LoVo (cell line): Measurements from ENCODE around the gene GAA.

Experiments used
- DNase-seq: peaks from one replicate; pipeline ENCODE4 v3.0.0-alpha.2; 2016; ENCODE audit warnings: low spot score

GAA gene

DNA sequence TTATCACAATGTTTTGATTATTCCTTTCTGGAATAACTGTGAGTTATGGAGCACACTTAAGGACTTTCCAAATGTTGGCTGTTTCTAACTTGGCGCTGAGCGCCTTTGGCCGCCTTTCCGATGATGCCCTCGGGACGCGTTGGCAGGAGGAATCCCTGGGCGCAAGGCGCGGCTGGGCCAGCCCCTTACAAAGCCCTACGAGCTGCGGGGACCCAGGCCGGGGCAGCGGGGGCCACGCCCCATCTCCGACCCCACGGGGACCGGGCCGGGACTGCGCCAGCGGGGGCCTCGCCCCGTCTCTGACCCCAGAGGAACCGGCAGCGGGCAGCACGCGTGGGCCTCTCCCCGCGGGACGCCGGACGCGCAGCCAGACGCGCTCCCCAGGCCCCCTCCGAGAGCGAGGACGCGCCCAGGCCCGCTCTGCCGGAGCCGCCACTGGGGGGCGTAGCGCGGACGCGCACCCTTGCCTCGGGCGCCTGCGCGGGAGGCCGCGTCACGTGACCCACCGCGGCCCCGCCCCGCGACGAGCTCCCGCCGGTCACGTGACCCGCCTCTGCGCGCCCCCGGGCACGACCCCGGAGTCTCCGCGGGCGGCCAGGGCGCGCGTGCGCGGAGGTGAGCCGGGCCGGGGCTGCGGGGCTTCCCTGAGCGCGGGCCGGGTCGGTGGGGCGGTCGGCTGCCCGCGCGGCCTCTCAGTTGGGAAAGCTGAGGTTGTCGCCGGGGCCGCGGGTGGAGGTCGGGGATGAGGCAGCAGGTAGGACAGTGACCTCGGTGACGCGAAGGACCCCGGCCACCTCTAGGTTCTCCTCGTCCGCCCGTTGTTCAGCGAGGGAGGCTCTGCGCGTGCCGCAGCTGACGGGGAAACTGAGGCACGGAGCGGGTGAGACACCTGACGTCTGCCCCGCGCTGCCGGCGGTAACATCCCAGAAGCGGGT is at the start of gene GAA:
GAA (plus strand) TSS at position 571 of the 935 bp plus-strand sequence. CDS start 3,006 bp downstream, outside the sequence.
- peak; percentile 90 for DNase-seq

DNA sequence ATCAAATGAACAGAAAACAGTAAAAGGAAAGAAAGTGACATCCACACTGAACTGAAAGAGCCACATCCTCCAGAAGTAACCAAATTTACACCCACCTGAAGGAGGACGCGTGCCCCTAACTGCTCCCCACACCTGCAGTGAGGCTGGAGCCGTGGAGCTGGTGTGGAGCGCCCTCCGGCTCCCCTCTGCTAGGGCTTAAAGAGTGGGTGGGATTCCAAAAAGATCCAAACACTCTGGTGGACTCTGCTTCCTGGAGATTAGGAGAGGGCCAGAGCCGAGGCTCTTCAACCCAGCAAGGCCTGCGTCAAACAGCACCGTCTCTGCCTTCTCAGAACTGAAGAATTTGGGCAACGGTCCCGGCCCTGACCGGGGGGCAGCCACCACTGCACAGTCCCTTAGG is 49.7 kb upstream of the GAA start:
- no peak for DNase-seq

DNA sequence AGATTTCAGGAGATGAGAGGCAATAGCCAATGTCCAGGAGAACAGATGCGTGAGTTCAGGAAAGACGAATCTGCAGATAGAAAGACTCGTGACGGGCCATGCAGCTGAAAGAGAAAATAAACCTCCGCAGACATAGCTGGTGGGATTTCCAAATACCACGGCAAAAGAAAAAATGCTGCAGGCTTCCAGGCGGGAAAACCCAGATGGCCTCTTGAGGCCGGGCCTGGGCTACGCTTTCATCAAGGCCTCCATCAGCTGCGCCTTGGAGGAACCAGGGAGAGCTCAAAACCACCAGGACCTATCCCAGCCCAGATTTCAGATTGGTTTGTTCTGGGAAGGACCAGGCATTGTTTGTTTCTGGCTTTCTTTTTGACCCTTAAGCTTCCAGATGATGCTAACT is 48.3 kb upstream of the GAA start:
- no peak for DNase-seq

GRCh38 chr17:80055597-80055996 is 45.8 kb upstream of the GAA start:
- no peak for DNase-seq

GRCh38 chr17:80058311-80058955 is 42.9 kb upstream of the GAA start:
- DNase-seq = no peak

DNA sequence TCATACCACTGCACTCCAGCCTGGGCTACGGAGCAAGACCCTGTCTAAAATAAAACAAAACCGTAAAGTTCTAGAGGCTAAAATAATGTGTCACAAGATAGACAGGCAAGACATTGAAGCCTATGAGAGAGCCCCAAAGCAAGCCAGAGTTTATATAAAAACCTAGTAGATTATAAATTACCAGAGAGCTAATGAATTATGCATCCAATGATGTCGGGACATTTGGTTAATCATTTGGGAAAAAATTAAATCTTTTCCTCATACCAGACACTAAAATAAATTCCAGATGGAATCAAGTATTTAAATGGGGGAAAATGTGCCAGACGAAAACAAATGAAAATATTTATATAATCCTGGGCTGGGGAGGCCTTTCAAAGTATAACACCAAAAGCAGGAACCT is 40.7 kb upstream of the GAA start:
- DNase-seq = no peak

DNA sequence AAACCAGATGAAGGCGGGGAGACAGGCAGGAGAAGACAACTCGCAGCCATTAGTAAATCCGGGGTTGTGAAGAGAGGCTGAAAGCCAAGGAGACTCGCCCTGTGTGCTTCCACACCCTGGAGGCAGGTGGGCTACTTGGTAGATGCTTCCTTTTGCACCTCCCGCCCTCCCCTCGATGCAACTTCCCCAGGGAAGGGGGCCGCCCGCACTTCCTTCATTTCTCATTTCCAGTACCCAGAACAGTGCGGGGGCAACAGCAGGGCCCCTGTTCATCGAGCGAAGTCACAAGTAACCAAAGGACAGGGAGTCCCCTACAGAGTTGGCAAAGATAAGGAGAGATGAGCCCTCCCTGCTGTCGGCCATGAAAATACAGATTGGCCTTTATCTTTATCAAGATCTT is 40.0 kb upstream of the GAA start:
- no peak for DNase-seq

- peak; percentile 7 for DNase-seq
These were observed 37.4 kb upstream of the GAA start for GRCh38 chr17:80063830-80064585.

GRCh38 chr17:80064696-80065095 is 36.7 kb upstream of the GAA start:
- no peak for DNase-seq

DNA sequence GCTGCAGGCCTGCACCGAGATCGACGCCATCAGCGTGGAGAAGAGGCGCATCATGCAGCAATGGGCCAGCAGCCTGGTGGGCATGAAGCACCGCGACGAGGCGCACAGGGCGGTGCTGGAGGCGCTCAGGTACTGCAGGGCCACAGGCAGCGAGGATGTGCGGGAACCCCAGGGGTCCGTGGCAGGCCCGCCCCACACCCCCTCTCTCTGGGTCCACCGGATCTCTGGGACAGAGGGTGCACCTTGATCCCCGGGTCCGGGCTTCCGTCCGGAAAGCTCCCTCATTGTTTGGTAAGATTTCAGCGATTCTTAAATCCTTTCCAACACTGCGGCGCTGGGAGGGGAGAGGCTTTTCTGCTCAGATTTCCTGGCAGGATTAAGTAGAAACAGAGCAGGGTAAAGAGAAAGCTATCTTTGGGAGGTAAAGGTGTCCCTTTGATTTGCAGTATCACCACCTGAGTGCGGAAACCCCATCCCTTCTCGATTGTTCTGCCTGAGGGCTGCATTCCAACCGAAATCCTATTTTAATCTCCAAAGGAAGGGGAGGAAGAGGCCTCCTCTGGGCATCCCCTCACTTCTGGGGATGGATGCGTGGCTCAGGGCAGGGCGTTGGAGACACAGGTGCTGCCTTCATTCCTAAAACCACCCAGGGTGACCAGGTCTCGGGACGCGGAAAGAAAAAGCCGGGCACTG is 35.8 kb upstream of the GAA start:
- DNase-seq = no peak

- no peak for DNase-seq
These were observed 33.9 kb upstream of the GAA start for GRCh38 chr17:80067393-80067986.

DNA sequence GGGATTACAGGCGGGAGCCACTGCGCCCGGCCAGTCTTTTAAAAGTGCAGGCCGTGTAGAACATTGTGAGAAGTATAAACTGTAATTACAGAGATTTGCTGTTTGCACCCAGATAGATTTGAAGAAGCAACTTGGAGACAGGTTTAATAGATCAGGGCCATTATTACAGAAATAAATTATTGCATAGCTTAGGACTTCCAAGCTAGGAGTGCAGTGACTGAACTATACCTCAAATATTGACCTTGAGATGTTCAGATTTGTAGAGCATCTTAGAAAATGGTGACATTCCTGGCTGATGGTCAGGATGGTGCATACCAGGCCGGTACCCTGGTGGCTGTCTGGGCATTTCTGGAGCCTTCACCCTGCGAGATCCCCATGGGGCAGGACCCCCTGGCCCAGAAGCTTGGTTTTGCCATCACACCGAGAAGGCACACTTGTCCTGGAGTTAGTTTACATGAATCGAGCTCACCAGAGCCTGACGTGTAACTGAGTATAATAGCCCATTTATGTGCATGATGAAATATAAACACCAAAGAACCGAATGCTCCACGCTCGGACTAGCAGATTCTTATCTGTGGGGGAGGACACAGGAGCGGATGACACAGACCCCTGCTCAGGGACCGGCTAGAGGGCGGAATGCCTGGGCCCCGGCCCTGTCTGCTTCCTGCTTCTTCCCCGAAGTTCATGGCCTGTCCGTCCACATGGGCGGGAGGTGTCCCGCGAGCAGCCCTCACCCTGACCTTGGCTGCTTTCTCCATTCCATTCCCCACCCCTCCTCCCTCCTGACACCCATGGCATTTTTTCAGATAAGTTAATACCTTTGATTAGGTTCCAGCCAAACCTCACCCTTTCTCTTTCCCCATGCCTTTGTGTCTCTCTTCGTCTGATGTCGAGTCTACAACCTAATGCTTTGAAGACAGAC is 32.8 kb upstream of the GAA start:
- DNase-seq = no peak

DNA sequence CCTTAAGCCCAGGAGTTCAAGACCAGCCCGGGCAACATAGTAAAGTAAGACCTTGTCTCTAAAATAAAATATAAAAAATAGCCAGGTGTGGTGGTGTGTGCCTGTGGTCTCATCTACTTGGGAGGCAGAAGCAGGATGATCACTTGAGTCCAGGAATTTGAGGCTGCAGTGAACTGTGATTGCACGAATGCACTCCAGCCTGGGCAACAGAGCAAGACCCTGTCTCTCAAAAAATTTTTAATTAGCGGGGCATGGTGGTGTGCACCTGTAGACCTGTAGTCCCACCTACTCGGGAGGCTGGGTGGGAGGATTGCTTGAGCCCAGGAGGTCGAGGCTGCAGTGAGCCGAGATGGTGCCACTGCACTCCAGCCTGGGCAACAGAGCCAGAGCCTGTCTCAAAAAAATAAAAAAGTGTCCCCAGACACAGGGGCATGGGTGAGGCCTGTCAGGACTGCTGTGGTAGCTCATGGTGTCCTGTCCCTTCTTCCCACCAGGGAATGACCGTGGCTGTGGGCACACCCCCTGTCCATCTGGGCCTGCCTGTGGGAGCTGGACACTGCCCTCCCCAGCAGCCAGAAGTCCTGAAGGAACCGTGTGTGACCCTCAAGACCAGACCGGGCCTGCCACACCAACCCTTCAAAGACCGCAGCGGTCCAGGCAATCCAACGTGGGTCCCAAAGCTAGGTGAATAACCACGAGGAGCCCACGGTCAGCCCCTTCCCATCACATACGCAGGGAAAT is 30.8 kb upstream of the GAA start:
- no peak for DNase-seq

DNA sequence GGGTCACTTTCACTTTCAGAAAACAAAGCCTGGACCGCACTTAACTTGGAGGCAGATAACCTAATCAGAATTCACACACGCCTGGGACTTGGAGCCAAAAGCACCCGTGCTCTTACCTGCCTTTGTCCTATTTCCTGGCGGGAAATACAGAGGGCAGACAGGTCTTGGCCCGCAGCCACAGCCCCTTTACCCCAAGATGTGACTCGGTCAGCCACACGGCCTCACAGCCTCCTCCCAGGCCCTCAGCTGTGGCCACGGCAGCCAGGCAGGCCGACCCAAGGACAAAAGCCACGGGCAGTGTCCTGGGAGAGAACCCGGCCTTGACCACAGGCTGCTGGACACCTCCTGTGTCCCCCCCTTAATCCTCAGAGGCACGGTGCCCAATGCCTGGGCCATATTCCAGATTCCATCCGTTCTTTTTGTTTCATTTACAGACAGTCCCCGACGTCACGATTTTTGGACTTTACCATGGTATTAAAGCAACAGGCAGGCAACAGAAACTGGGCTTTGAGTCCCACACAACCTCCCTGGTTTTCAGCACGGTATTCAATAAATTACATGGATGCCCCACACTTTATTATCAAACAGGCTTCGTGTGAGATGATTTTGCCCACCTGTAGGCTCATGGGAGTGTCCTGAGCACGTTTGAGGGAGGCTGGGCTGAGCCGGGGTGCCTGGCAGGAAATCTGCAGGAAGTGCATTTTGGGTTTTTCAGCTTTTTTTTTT is 30.1 kb upstream of the GAA start:
- no peak for DNase-seq

GRCh38 chr17:80072410-80072809 is 29.0 kb upstream of the GAA start:
- no peak for DNase-seq

DNA sequence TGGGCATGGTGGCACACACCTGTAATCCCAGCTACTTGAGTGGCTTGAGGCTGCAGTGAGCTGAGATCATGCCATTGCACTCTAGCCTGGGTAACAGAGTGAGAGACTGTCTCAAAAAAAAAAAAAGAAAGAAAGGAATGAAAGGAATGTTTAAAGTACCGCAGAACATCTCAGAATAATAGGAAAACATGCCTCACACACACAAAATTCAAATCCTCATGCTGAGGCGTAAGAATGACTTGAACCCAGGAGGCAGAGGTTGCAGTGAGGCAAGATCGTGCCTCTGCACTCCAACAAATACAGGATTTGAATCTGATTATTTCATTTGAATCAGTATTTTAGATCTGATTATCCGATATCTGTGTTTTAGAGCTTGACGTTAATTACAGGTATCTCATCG is 21.3 kb upstream of the GAA start:
- no peak for DNase-seq

- no peak for DNase-seq
These were observed 19.8 kb upstream of the GAA start for GRCh38 chr17:80081596-80081995.

DNA sequence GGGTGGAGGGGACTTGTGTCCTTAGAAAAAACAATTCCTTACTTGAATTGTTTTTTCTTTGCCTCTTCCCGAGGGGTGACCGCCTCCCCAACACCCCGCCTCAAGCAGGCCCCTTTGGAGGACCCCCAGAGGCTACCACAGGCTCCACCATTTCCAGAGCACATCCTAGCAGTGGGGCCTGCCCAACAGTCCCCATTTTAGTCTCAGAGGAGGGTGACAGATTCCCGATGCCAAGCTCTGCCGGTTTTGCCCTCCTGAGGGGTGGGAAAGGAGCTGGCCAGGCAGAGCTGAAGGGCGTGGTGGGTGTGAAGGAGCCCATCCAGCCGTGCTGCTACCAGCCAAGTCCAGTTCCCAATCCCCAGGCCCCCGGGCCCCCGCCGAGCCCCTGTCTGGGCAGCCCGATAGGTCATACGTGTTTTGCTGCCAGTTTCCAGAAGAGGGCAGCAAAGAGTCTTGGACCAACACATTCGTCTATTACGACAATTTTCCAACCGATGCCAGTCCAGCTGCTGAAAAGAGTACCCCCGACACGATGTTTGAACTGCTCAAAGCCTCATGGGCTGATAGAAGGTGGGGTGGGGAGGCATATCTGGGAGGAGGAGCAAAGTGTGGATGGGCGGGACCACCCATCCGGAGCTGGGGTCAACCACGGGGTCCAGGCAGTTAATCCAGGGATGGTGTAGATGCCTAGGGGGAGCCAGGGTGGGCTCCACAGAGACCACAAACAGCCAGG is 18.8 kb upstream of the GAA start:
- peak; percentile 77 for DNase-seq
